Skeletal muscle tissue (tissue), 4 donors: ENCODE measurements around the gene TENT5A. TPM values are rescaled to one million over a fixed set of nuclear protein-coding genes. Genes with fewer than 3 reads are reported as not detected.

Experiments used
- H3K27ac ChIP-seq: one replicate; pipeline ENCODE4 v1.7.0; 2013; ENCODE audit warnings: mild to moderate bottlenecking, low read depth, low read length, inconsistent platforms
- H3K27me3 ChIP-seq, 3 donors: one replicate each; pipeline ENCODE4 v1.7.0; 2013; ENCODE audit warnings: low read length in 3 of 3; ENCODE audit not compliant: control insufficient read depth in 3 of 3, insufficient read depth in 3 of 3
- H3K36me3 ChIP-seq, 3 donors: one replicate each; pipeline ENCODE4 v1.7.0; 2013; ENCODE audit warnings: low read length in 3 of 3; ENCODE audit not compliant: control insufficient read depth in 3 of 3, insufficient read depth in 3 of 3
- H3K4me1 ChIP-seq, 3 donors: one replicate each; pipeline ENCODE4 v1.7.0; 2013; ENCODE audit warnings: low read length in 3 of 3, mild to moderate bottlenecking in 3 of 3; ENCODE audit not compliant: control insufficient read depth in 3 of 3, insufficient read depth in 3 of 3
- H3K4me3 ChIP-seq, 3 donors: one replicate each; pipeline ENCODE4 v1.7.0; 2013; ENCODE audit warnings: low read length in 3 of 3
- H3K9ac ChIP-seq, 3 donors: one replicate each; pipeline ENCODE4 v1.7.0; 2013; ENCODE audit warnings: low read length in 3 of 3, mild to moderate bottlenecking in 3 of 3, moderate library complexity in 2 of 3, low read depth in 1 of 3
- H3K9me3 ChIP-seq, 3 donors: one replicate each; pipeline ENCODE4 v1.7.0; 2013; ENCODE audit warnings: low read length in 3 of 3; ENCODE audit not compliant: control insufficient read depth in 3 of 3
- total RNA-seq: library from RNA; depleted of rRNA; stranded (reverse); fragments of >200 nt; gene quantifications from one replicate; pipeline ENCODE4 v1.2.3, GENCODE V29; 2014
- donor health status: Osteomylitis.

TENT5A gene
- total RNA-seq, 1 donor from 2014 or later, result 28.2 TPM

GRCh38 chr6:81752921-81753710, 635 bp upstream of the TENT5A start:
- Histone ChIP-seq H3K36me3 (no peaks in the 10 kb centered on the region), H3K27me3 (no peaks in the 10 kb centered on the region), H3K4me3 (peak overlapping the region; percentile 92 to 95 (median 94)), H3K9me3 (no peaks in the 10 kb centered on the region), H3K27ac (peak overlapping the region; percentile 95), H3K4me1 (peaks cover 19 to 26% (median 21%) of the 10 kb centered on the region in 3 donors), H3K9ac (peak overlapping the region; percentile 87 to 95 (median 90))

- H3K36me3 ChIP-seq, result peaks cover 0 to under 1% (median 0%) of the 10 kb centered on the region in 3 donors
- peak overlapping the region; percentile 95 for H3K27ac ChIP-seq
- H3K9ac ChIP-seq, result peak overlapping the region; percentile 87 to 95 (median 90)
- H3K4me1 ChIP-seq, result peaks cover 21 to 28% (median 27%) of the 10 kb centered on the region in 3 donors
- H3K9me3 ChIP-seq, result no peaks in the 10 kb centered on the region
- H3K27me3 ChIP-seq, result no peaks in the 10 kb centered on the region
- H3K4me3 ChIP-seq, result peak overlapping the region; percentile 92 to 95 (median 94)
Observed at GRCh38 chr6:81751388-81752083, 945 bp downstream of the TENT5A start.

- Histone ChIP-seq H3K27ac (peak overlapping the region; percentile 95), H3K4me1 (peaks cover 21 to 32% (median 30%) of the 10 kb centered on the region in 3 donors), H3K36me3 (peaks cover 0 to 3% (median 0%) of the 10 kb centered on the region in 3 donors), H3K9ac (peak overlapping the region; percentile 80 to 95 (median 87)), H3K27me3 (no peaks in the 10 kb centered on the region), H3K9me3 (no peaks in the 10 kb centered on the region), H3K4me3 (peak overlapping the region; percentile 92 to 95 (median 94))
Observed at GRCh38 chr6:81750681-81751387, 1.6 kb downstream of the TENT5A start.

GRCh38 chr6:81750200-81750599, 2.3 kb downstream of the TENT5A start:
- Histone ChIP-seq H3K27me3 (no peaks in the 10 kb centered on the region), H3K4me1 (peaks cover 21 to 34% (median 30%) of the 10 kb centered on the region in 3 donors), H3K36me3 (peaks cover 0 to 3% (median 0%) of the 10 kb centered on the region in 3 donors), H3K9ac (peak overlapping the region; percentile 80 to 95 (median 87)), H3K9me3 (no peaks in the 10 kb centered on the region), H3K4me3 (peak overlapping the region; percentile 92 to 95 (median 94)), H3K27ac (peak overlapping the region; percentile 95)

GRCh38 chr6:81749707-81750106, 2.8 kb downstream of the TENT5A start:
- Histone ChIP-seq H3K36me3 (peaks cover 0 to 3% (median 0%) of the 10 kb centered on the region in 3 donors), H3K9me3 (no peaks in the 10 kb centered on the region), H3K27ac (peak overlapping the region; percentile 95), H3K27me3 (no peaks in the 10 kb centered on the region), H3K9ac (peak overlapping the region; percentile 20 to 95 (median 87)), H3K4me3 (peak overlapping the region; percentile 92 to 95 (median 94)), H3K4me1 (peaks cover 21 to 35% (median 30%) of the 10 kb centered on the region in 3 donors)

GRCh38 chr6:81748994-81749393, 3.5 kb downstream of the TENT5A start:
- peak overlapping the region; percentile 92 to 95 (median 94) for H3K4me3 ChIP-seq
- no peak overlapping the region for H3K9ac ChIP-seq
- peaks cover 20 to 33% (median 27%) of the 10 kb centered on the region in 3 donors for H3K4me1 ChIP-seq
- H3K27ac ChIP-seq, result peak overlapping the region; percentile 95
- H3K9me3 ChIP-seq, result no peaks in the 10 kb centered on the region
- no peaks in the 10 kb centered on the region for H3K27me3 ChIP-seq
- peaks cover 0 to 3% (median 0%) of the 10 kb centered on the region in 3 donors for H3K36me3 ChIP-seq

GRCh38 chr6:81747327-81747726, 5.2 kb downstream of the TENT5A start:
- H3K27me3 ChIP-seq, result no peaks in the 10 kb centered on the region
- no peaks in the 10 kb centered on the region for H3K9me3 ChIP-seq
- no peak overlapping the region for H3K4me3 ChIP-seq
- H3K36me3 ChIP-seq, result peaks cover 0 to 3% (median 0%) of the 10 kb centered on the region in 3 donors
- peaks cover 18 to 31% (median 21%) of the 10 kb centered on the region in 3 donors for H3K4me1 ChIP-seq
- H3K9ac ChIP-seq, result no peak overlapping the region
- no peak overlapping the region for H3K27ac ChIP-seq

GRCh38 chr6:81744131-81744530, 8.3 kb downstream of the TENT5A start:
- Histone ChIP-seq H3K4me1 (peaks cover 0 to 21% (median 8%) of the 10 kb centered on the region in 3 donors), H3K27me3 (no peaks in the 10 kb centered on the region), H3K36me3 (peaks cover 0 to 3% (median 0%) of the 10 kb centered on the region in 3 donors), H3K4me3 (no peak overlapping the region), H3K9ac (no peak overlapping the region), H3K9me3 (no peaks in the 10 kb centered on the region), H3K27ac (no peak overlapping the region)

GRCh38 chr6:81743649-81744048, 8.8 kb downstream of the TENT5A start:
- Histone ChIP-seq H3K27me3 (no peaks in the 10 kb centered on the region), H3K36me3 (peaks cover 0 to 3% (median 0%) of the 10 kb centered on the region in 3 donors), H3K9ac (no peak overlapping the region), H3K9me3 (no peaks in the 10 kb centered on the region), H3K4me3 (no peak overlapping the region), H3K4me1 (peaks cover 0 to 16% (median 5%) of the 10 kb centered on the region in 3 donors), H3K27ac (no peak overlapping the region)
